ENCODE data around the gene COPS8.

DNA sequence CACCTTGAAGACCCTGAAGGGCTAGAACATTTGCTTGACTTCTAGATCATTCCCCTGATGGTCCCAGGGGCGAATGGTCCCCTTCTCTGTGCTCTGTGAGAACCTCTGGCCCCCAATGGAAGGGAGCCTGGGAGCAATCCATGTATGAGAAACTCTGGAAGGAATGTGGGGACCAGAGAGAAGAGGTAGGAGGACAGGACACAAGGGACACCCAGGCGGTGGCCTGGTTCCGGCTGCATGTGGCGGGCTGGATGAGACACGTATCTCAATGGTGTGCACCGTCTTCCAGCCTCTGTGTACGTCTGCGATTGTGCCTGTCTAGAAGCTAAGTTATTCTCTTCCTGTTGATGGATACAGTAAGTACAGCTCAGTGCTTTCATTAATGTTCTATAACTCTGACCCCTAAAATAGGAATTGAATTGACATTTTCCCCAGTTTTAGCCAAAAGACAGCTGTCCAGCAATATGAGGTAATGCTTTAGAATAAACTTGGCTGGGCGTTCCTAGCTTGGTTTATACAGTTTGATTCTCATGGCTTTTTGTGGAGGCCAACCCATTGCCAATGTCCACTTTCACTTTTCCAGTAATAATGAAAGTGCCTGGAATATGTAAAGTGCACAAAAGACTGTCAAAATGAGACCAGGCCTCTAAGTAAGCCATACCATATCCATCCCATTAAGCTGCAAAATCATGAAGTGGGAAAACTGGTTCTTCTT lies 30.1 kb upstream of the COPS8 start:
- TF ChIP-seq, protein P1, sequence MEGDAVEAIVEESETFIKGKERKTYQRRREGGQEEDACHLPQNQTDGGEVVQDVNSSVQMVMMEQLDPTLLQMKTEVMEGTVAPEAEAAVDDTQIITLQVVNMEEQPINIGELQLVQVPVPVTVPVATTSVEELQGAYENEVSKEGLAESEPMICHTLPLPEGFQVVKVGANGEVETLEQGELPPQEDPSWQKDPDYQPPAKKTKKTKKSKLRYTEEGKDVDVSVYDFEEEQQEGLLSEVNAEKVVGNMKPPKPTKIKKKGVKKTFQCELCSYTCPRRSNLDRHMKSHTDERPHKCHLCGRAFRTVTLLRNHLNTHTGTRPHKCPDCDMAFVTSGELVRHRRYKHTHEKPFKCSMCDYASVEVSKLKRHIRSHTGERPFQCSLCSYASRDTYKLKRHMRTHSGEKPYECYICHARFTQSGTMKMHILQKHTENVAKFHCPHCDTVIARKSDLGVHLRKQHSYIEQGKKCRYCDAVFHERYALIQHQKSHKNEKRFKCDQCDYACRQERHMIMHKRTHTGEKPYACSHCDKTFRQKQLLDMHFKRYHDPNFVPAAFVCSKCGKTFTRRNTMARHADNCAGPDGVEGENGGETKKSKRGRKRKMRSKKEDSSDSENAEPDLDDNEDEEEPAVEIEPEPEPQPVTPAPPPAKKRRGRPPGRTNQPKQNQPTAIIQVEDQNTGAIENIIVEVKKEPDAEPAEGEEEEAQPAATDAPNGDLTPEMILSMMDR (IDR thresholded peaks at IDR 0.05; ENCODE audit: poor library complexity): no peak
- TF ChIP-seq EZH2 (IDR thresholded peaks at IDR 0.05; ENCODE audit: borderline replicate concordance): no peak
- TF ChIP-seq EZH2phosphoT487 (IDR thresholded peaks at IDR 0.05; ENCODE audit: low read depth, severe bottlenecking, unreplicated experiment): no peak

Measured in hepatocyte (in vitro differentiated cells).